ENCODE measurements around the gene NMNAT2.

Gene NMNAT2

GRCh38 chr1:183228347-183229220 lies 189.6 kb downstream of the NMNAT2 start:
- TF ChIP-seq CTCF (IDR thresholded peaks at IDR 0.05; ENCODE audit: insufficient read depth, missing control alignments), result no peak
- FAIRE-seq (no peak), DNase-seq (ENCODE audit: insufficient read length, low spot score) (no peak)

GRCh38 chr1:183227422-183228346 lies 190.5 kb downstream of the NMNAT2 start:
- FAIRE-seq (no peak), DNase-seq (ENCODE audit: insufficient read length, low spot score) (peak; percentile 45)
- peak; percentile 65 for TF ChIP-seq CTCF (IDR thresholded peaks at IDR 0.05; ENCODE audit: insufficient read depth, missing control alignments)

- no peak for FAIRE-seq
- TF ChIP-seq CTCF (IDR thresholded peaks at IDR 0.05; ENCODE audit: insufficient read depth, missing control alignments), result no peak
- no peak for DNase-seq (ENCODE audit: insufficient read length, low spot score)
Observed at GRCh38 chr1:183226963-183227362, 191.2 kb downstream of the NMNAT2 start.

GRCh38 chr1:183226361-183226760 lies 191.8 kb downstream of the NMNAT2 start:
- FAIRE-seq, result no peak
- DNase-seq (ENCODE audit: insufficient read length, low spot score), result no peak
- TF ChIP-seq CTCF (IDR thresholded peaks at IDR 0.05; ENCODE audit: insufficient read depth, missing control alignments), result no peak

- DNase-seq (ENCODE audit: insufficient read length, low spot score) (no peak), FAIRE-seq (no peak)
- no peak for TF ChIP-seq CTCF (IDR thresholded peaks at IDR 0.05; ENCODE audit: insufficient read depth, missing control alignments)
Observed at GRCh38 chr1:183223467-183223866, 194.7 kb downstream of the NMNAT2 start.

GRCh38 chr1:183222909-183223308 lies 195.3 kb downstream of the NMNAT2 start:
- no peak for FAIRE-seq
- TF ChIP-seq CTCF (IDR thresholded peaks at IDR 0.05; ENCODE audit: insufficient read depth, missing control alignments), result no peak
- no peak for DNase-seq (ENCODE audit: insufficient read length, low spot score)
